ENCODE measurements around the gene RELA.

Gene RELA

GRCh38 chr11:65634109-65634436 lies 28.6 kb downstream of the RELA start:
- ChIA-PET CTCF (no interaction called here), POLR2A (no interaction called here)
- DNase-seq (ENCODE audit: extremely low spot score), result no peak
- no peak for TF ChIP-seq CTCF (IDR thresholded peaks at IDR 0.05; ENCODE audit: control extremely low read depth, extremely low read depth, low read depth, missing control alignments)

DNA sequence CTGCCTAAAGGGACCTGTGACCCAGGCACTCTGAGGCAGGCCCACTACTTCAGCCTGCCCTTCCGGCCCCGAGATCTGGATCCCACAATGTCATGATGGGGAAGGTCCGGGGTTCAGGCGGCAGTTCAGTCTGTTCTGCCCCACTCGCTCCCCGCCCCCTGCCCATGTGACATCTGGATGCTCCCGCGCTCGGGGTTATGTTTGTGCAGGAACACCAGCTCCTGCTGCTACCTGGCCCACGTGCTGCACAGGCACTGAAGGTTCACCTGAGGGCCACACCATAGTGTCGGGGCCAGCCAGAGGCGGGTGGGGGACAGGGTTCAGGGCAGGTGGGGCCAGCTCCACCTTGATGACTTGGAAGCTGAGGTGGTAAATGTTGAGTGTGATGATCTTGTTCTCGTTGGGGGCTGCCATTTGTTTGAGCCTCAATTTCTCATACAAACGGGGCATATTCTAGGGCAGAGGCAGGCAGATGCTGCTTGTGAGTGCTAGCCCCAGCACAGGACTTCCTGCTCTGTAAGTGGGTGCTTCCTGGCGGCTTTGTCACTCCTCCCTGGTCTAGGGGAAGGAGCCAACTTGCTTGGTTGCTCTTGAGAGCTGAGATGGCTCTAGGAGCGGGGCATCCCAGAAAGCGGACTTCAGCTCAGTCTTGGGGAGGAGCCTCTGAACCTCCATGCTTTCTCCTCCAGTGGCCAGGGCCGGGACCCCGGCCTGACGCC lies 29.2 kb downstream of the RELA start:
- ChIA-PET POLR2A (interaction anchor here (1.0 kb wide), 1 partner anchor 11 kb away, joined by 3 read pairs; no protein-coding TSS in a partner anchor), CTCF (interaction anchor here (0.8 to 1.0 kb wide), 3 partner anchors 39 to 226 kb away, joined by 3 to 4 read pairs (median 3); no protein-coding TSS in a partner anchor)
- TF ChIP-seq CTCF (IDR thresholded peaks at IDR 0.05; ENCODE audit: control extremely low read depth, extremely low read depth, low read depth, missing control alignments), result no peak
- no peak for DNase-seq (ENCODE audit: extremely low spot score)

- no peak for TF ChIP-seq CTCF (IDR thresholded peaks at IDR 0.05; ENCODE audit: control extremely low read depth, extremely low read depth, low read depth, missing control alignments)
- ChIA-PET POLR2A (no interaction called here), CTCF (interaction anchor here (2.8 kb wide), 1 partner anchor 8 kb away, joined by 10 read pairs; the partner anchor contains the start of gene SIPA1)
- no peak for DNase-seq (ENCODE audit: extremely low spot score)
Measured at GRCh38 chr11:65630215-65630614, 32.5 kb downstream of the RELA start.

GRCh38 chr11:65629579-65629978 lies 33.1 kb downstream of the RELA start:
- POLR2A ChIA-PET, result no interaction called here
- no peak for DNase-seq (ENCODE audit: extremely low spot score)
- TF ChIP-seq CTCF (IDR thresholded peaks at IDR 0.05; ENCODE audit: control extremely low read depth, extremely low read depth, low read depth, missing control alignments), result no peak
- CTCF ChIA-PET, result interaction anchor here (1.4 to 2.8 kb wide), 2 partner anchors 9 to 13 kb away, joined by 5 to 10 read pairs; partner anchors contain the start of gene SIPA1

- ChIA-PET POLR2A (no interaction called here), CTCF (interaction anchor here (0.9 to 4.7 kb wide), 11 partner anchors 8 to 257 kb away, joined by 3 to 54 read pairs (median 8); partner anchors contain the start of genes AP5B1, KAT5 and SIPA1)
- no peak for DNase-seq (ENCODE audit: extremely low spot score)
- TF ChIP-seq CTCF (IDR thresholded peaks at IDR 0.05; ENCODE audit: control extremely low read depth, extremely low read depth, low read depth, missing control alignments), result no peak
Measured at GRCh38 chr11:65627202-65627601, 35.5 kb downstream of the RELA start.

GRCh38 chr11:65625628-65626342 lies 36.9 kb downstream of the RELA start:
- ChIA-PET CTCF (interaction anchor here (0.7 to 4.7 kb wide), 30 partner anchors 9 to 264 kb away, joined by 3 to 54 read pairs (median 4); partner anchors contain the start of genes AP5B1, CCDC85B, KAT5 and MUS81), POLR2A (interaction anchor here (0.6 kb wide), 1 partner anchor 11 kb away, joined by 3 read pairs; no protein-coding TSS in a partner anchor)
- TF ChIP-seq CTCF (IDR thresholded peaks at IDR 0.05; ENCODE audit: control extremely low read depth, extremely low read depth, low read depth, missing control alignments), result peak; percentile 71
- DNase-seq (ENCODE audit: extremely low spot score), result peak; percentile 84
